Measurements from ENCODE around the gene KAT2B. TPM values are rescaled to one million over a fixed set of nuclear protein-coding genes. Genes with fewer than 3 reads are reported as not detected.

KAT2B gene
- total RNA-seq, 1 experiment from 2014 or later = 3.7 TPM

GRCh38 chr3:20023623-20024405 is 16.4 kb upstream of the KAT2B start:
- no peaks in the 10 kb centered on the region for H3K4me1 ChIP-seq (ENCODE audit: control insufficient read depth in 1 of 2, insufficient read depth in 2 of 2, low read length in 2 of 2)
- no peaks in the 10 kb centered on the region for H3K27me3 ChIP-seq (ENCODE audit: insufficient read depth, low read length)
- intact Hi-C loops (cut with micrococcal nuclease) = no loop called here
- no peak overlapping the region for H2AFZ ChIP-seq (ENCODE audit: low read depth, low read length, poor library complexity, severe bottlenecking)
- ChIA-PET RAD21 (ENCODE audit: low non-redundant PET in 1 of 2, low total read pairs in 2 of 2, uncharacterized antibody in 2 of 2, unreplicated experiment in 2 of 2) (no interaction called here), POLR2A (no interaction called here), CTCF (no interaction called here)
- TF ChIP-seq CBX3 (IDR thresholded peaks at IDR 0.05; ENCODE audit: low read depth) (no peak), MAX (IDR thresholded peaks at IDR 0.05) (no peak), EZH2 (IDR thresholded peaks at IDR 0.05) (no peak), ZFX (IDR thresholded peaks at IDR 0.05) (no peak), FOSL1 (IDR thresholded peaks at IDR 0.05; ENCODE audit: low read depth) (no peak), JUND (IDR thresholded peaks at IDR 0.05) (no peak), REST (IDR thresholded peaks at IDR 0.05; ENCODE audit: low read depth) (no peak)
- TF ChIP-seq, protein P1, sequence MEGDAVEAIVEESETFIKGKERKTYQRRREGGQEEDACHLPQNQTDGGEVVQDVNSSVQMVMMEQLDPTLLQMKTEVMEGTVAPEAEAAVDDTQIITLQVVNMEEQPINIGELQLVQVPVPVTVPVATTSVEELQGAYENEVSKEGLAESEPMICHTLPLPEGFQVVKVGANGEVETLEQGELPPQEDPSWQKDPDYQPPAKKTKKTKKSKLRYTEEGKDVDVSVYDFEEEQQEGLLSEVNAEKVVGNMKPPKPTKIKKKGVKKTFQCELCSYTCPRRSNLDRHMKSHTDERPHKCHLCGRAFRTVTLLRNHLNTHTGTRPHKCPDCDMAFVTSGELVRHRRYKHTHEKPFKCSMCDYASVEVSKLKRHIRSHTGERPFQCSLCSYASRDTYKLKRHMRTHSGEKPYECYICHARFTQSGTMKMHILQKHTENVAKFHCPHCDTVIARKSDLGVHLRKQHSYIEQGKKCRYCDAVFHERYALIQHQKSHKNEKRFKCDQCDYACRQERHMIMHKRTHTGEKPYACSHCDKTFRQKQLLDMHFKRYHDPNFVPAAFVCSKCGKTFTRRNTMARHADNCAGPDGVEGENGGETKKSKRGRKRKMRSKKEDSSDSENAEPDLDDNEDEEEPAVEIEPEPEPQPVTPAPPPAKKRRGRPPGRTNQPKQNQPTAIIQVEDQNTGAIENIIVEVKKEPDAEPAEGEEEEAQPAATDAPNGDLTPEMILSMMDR (IDR thresholded peaks at IDR 0.05 in 2 of 3, conservative IDR thresholded peaks at IDR 0.05 in 1 of 3; ENCODE audit: borderline replicate concordance in 1 of 3, insufficient read depth in 1 of 3, low read depth in 2 of 3, low read length in 2 of 3) = no peak
- H3K4me2 ChIP-seq (ENCODE audit: low read length) = no peak overlapping the region
- ATAC-seq (no peak), DNase-seq (ENCODE audit: low read depth, low spot score) (no peak)
- no peaks in the 10 kb centered on the region for H3K9me3 ChIP-seq (ENCODE audit: control insufficient read depth in 1 of 2, insufficient read depth in 1 of 2, low read depth in 1 of 2, low read length in 2 of 2)
- H3K4me3 ChIP-seq (replicated peaks in 1 of 2; ENCODE audit: low read depth in 1 of 2, low read length in 2 of 2) = no peak overlapping the region
- no peak overlapping the region for H3K9ac ChIP-seq (ENCODE audit: low read length)
- no peaks in the 10 kb centered on the region for H3K9me2 ChIP-seq (ENCODE audit: insufficient read depth)
- no TSS peak for BruUV-seq (replicated peaks)
- no peaks in the 10 kb centered on the region for H3K79me2 ChIP-seq (ENCODE audit: insufficient read depth, low read length)
- H3K27ac ChIP-seq (ENCODE audit: low read depth, low read length) = no peak overlapping the region
- H4K20me1 ChIP-seq (ENCODE audit: insufficient read depth) = no peaks in the 10 kb centered on the region
- H3K36me3 ChIP-seq (ENCODE audit: control insufficient read depth in 1 of 2, insufficient read depth in 2 of 2, low read length in 2 of 2) = no peaks in the 10 kb centered on the region
